DOHH2 (cell line): Measurements from ENCODE around the gene PRICKLE1.

Experiments used
- H3F3A ChIP-seq: fragments of 200-600 bp; sonication (generic), shearing (Covaris generic); 2 replicates; pipeline ENCODE4 v1.6.0; 2016; ENCODE audit warnings: antibody characterized with exemption, mild to moderate bottlenecking; ENCODE audit not compliant: control insufficient read depth, insufficient read depth
- H3K27ac ChIP-seq: fragments of 200-600 bp; sonication (generic); 2 replicates; pipeline ENCODE4 v1.5.1; 2014; ENCODE audit warnings: low read depth, mild to moderate bottlenecking, low read length, moderate library complexity
- H3K27me3 ChIP-seq: fragments of 200-600 bp; sonication (generic); 2 replicates; pipeline ENCODE4 v1.6.1; 2014; ENCODE audit warnings: mild to moderate bottlenecking, low read length, mixed read lengths; ENCODE audit not compliant: control insufficient read depth
- H3K36me3 ChIP-seq: fragments of 200-600 bp; sonication (generic); 2 replicates; pipeline ENCODE4 v1.6.1; 2014; ENCODE audit warnings: mild to moderate bottlenecking, low read length, moderate library complexity, mixed read lengths; ENCODE audit not compliant: control insufficient read depth
- H3K4me1 ChIP-seq: fragments of 200-600 bp; sonication (generic); 2 replicates; pipeline ENCODE4 v1.6.1; 2014; ENCODE audit warnings: mild to moderate bottlenecking, low read length, mixed read lengths; ENCODE audit not compliant: control insufficient read depth
- H3K4me2 ChIP-seq: fragments of 200-600 bp; sonication (generic); 2 replicates; pipeline ENCODE4 v1.6.0; 2014; ENCODE audit warnings: mild to moderate bottlenecking, low read length, moderate library complexity
- H3K4me3 ChIP-seq: fragments of 200-600 bp; sonication (generic); 2 replicates; pipeline ENCODE4 v1.5.1; 2014; ENCODE audit warnings: mild to moderate bottlenecking, low read length, mixed read lengths
- H3K79me2 ChIP-seq: fragments of 200-600 bp; sonication (generic); 2 replicates; pipeline ENCODE4 v1.6.1; 2014; ENCODE audit warnings: mild to moderate bottlenecking, low read length, mixed read lengths; ENCODE audit not compliant: control insufficient read depth
- H3K9me2 ChIP-seq: fragments of 200-600 bp; sonication (generic); replicated peaks from 2 replicates; pipeline ENCODE4 v1.6.1; 2014; ENCODE audit warnings: mild to moderate bottlenecking, low read length, mixed read lengths; ENCODE audit not compliant: control insufficient read depth
- H3K9me3 ChIP-seq: fragments of 200-600 bp; sonication (generic); 2 replicates; pipeline ENCODE4 v1.6.1; 2014; ENCODE audit warnings: antibody characterized with exemption, low read length, mixed read lengths; ENCODE audit not compliant: control insufficient read depth, insufficient read depth
- H4K20me1 ChIP-seq: fragments of 200-600 bp; sonication (generic); 2 replicates; pipeline ENCODE4 v1.6.0; 2014; ENCODE audit warnings: low read depth, mild to moderate bottlenecking, antibody characterized with exemption, low read length, moderate library complexity; ENCODE audit not compliant: control insufficient read depth, insufficient read depth
- CTCF ChIP-seq: fragments of 200-600 bp; sonication (generic); IDR thresholded peaks from one replicate; pipeline ENCODE4 v1.5.1; 2014; ENCODE audit warnings: antibody characterized with exemption, mild to moderate bottlenecking, low read depth, low read length; ENCODE audit not compliant: poor library complexity, severe bottlenecking
- EZH2phosphoT487 ChIP-seq: fragments of 200-600 bp; sonication (generic); IDR thresholded peaks from 2 replicates; pipeline ENCODE4 v1.6.1; 2017; ENCODE audit warnings: borderline replicate concordance, mild to moderate bottlenecking, antibody characterized with exemption, low read length, moderate library complexity, mixed read lengths

Gene PRICKLE1

DNA sequence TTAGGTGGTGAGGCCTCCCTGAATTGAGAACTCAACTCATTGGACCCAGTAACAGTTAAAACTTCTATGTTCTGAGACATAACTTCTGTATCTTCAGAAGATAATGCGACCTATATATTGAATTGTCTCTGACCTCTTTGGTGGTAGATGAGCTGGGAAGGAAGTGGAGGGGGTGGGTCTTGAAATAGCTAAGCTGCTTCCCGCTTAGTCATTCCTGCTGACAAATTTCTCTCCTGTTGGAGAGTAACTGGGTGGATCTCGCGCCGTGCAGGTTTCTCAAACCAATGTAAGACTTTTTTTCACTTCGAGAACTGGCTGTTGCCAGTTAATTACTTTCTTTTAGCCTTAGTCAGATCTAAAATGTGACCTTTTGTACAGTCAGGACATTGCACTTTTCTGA is 162.8 kb downstream of the PRICKLE1 start:
- TF ChIP-seq EZH2phosphoT487 (no peak), CTCF (no peak)
- H3K9me2 ChIP-seq: no peaks in the 10 kb centered on the region
- H3K27me3 ChIP-seq: no peaks in the 10 kb centered on the region
- H4K20me1 ChIP-seq: no peaks in the 10 kb centered on the region
- H3K27ac ChIP-seq: no peak overlapping the region
- 0 out of 2 replicates have a peak, but pooled peaks cover 3% of the 10 kb centered on the region for H3K36me3 ChIP-seq
- H3K4me3 ChIP-seq: no peak overlapping the region
- H3K4me2 ChIP-seq: no peak overlapping the region
- H3K79me2 ChIP-seq: no peaks in the 10 kb centered on the region
- H3K9me3 ChIP-seq: no peaks in the 10 kb centered on the region
- H3F3A ChIP-seq: no peaks in the 10 kb centered on the region
- H3K4me1 ChIP-seq: 0 out of 2 replicates have a peak, but pooled peaks cover 3% of the 10 kb centered on the region

- no peaks in the 10 kb centered on the region for H3K27me3 ChIP-seq
- H3K4me3 ChIP-seq: no peak overlapping the region
- H4K20me1 ChIP-seq: no peaks in the 10 kb centered on the region
- H3F3A ChIP-seq: no peaks in the 10 kb centered on the region
- no peak overlapping the region for H3K4me2 ChIP-seq
- H3K27ac ChIP-seq: no peak overlapping the region
- TF ChIP-seq EZH2phosphoT487 (no peak), CTCF (no peak)
- H3K36me3 ChIP-seq: 0 out of 2 replicates have a peak, but pooled peaks cover 3% of the 10 kb centered on the region
- no peaks in the 10 kb centered on the region for H3K79me2 ChIP-seq
- H3K9me3 ChIP-seq: no peaks in the 10 kb centered on the region
- no peaks in the 10 kb centered on the region for H3K9me2 ChIP-seq
- H3K4me1 ChIP-seq: 0 out of 2 replicates have a peak, but pooled peaks cover 3% of the 10 kb centered on the region
Observed at GRCh38 chr12:42422785-42423184, 166.8 kb downstream of the PRICKLE1 start.

GRCh38 chr12:42421844-42422779 is 167.4 kb downstream of the PRICKLE1 start:
- 0 out of 2 replicates have a peak, but pooled peaks cover 3% of the 10 kb centered on the region for H3K36me3 ChIP-seq
- TF ChIP-seq EZH2phosphoT487: no peak
- no peak for TF ChIP-seq CTCF
- no peaks in the 10 kb centered on the region for H3K27me3 ChIP-seq
- no peak overlapping the region for H3K4me2 ChIP-seq
- no peaks in the 10 kb centered on the region; the same call in 1 of the 2 replicates for H3F3A ChIP-seq
- no peaks in the 10 kb centered on the region for H4K20me1 ChIP-seq
- no peaks in the 10 kb centered on the region for H3K79me2 ChIP-seq
- no peaks in the 10 kb centered on the region for H3K9me3 ChIP-seq
- 0 out of 2 replicates have a peak, but pooled peaks cover 3% of the 10 kb centered on the region for H3K4me1 ChIP-seq
- H3K9me2 ChIP-seq: no peaks in the 10 kb centered on the region
- no peak overlapping the region for H3K27ac ChIP-seq
- H3K4me3 ChIP-seq: no peak overlapping the region
